Skin of body (tissue), 1 donor: ENCODE data around the gene NR2F6. TPM values are rescaled to one million over a fixed set of nuclear protein-coding genes. Genes with fewer than 3 reads are reported as not detected.

Experiments
- total RNA-seq: library from RNA; depleted of rRNA; stranded (reverse); fragments of >200 nt; gene quantifications from one replicate; pipeline ENCODE4 v1.2.3, GENCODE V29; 2014

Gene NR2F6
- total RNA-seq, 1 donor from 2014 or later, result 14.4 TPM

Other genes starting within 250 kb of the NR2F6 start
- gene CPAMD8, start 219.1 kb downstream of the NR2F6 start, total RNA-seq, result 4.0 TPM
- gene HAUS8, start 170.5 kb downstream of the NR2F6 start, total RNA-seq, result 4.5 TPM
- gene MYO9B, start 170.1 kb downstream of the NR2F6 start, total RNA-seq, result 27.5 TPM
- 13.2 TPM for gene USE1, start 30.6 kb downstream of the NR2F6 start, total RNA-seq
- 3.7 TPM for gene OCEL1, start 19.7 kb downstream of the NR2F6 start, total RNA-seq
- 2.0 TPM for gene USHBP1, start 18.8 kb upstream of the NR2F6 start, total RNA-seq
- gene BABAM1, start 21.5 kb upstream of the NR2F6 start, total RNA-seq, result 43.6 TPM
- gene ANKLE1, start 36.0 kb upstream of the NR2F6 start, total RNA-seq, result 0.49 TPM
- gene ABHD8, start 57.5 kb upstream of the NR2F6 start, total RNA-seq, result 5.7 TPM
- 20.3 TPM for gene MRPL34, start 60.0 kb upstream of the NR2F6 start, total RNA-seq
- 7.9 TPM for gene DDA1, start 63.6 kb upstream of the NR2F6 start, total RNA-seq
- gene ANO8, start 88.9 kb upstream of the NR2F6 start, total RNA-seq, result 6.7 TPM
- gene GTPBP3, start 91.6 kb upstream of the NR2F6 start, total RNA-seq, result 10.6 TPM
- 10.9 TPM for gene PLVAP, start 131.4 kb upstream of the NR2F6 start, total RNA-seq
- not detected for gene CCDC194, start 148.3 kb upstream of the NR2F6 start, total RNA-seq
- gene BST2, start 159.7 kb upstream of the NR2F6 start, total RNA-seq, result 6.9 TPM
- 19.2 TPM for gene MVB12A, start 174.1 kb upstream of the NR2F6 start, total RNA-seq
- 0.69 TPM for gene TMEM221, start 202.7 kb upstream of the NR2F6 start, total RNA-seq
- gene NXNL1, start 215.0 kb upstream of the NR2F6 start, total RNA-seq, result not detected
- gene SLC27A1, start 224.6 kb upstream of the NR2F6 start, total RNA-seq, result 19.6 TPM